ENCODE results near the gene GLYR1.

The GLYR1 gene

GRCh38 chr16:4806280-4806679 lies 40.8 kb downstream of the GLYR1 start:
- Mint-ChIP-seq H3K9me3 (no peaks in the 10 kb centered on the region), H3K27ac (peak overlapping the region; percentile 45), H3K27me3 (ENCODE audit: low read depth, poor library complexity) (peaks cover 3% of the 10 kb centered on the region), H3K4me1 (peaks cover 18% of the 10 kb centered on the region), H3K4me3 (no peak overlapping the region), H3K36me3 (ENCODE audit: low read depth) (peaks cover 32% of the 10 kb centered on the region)
- no peak for DNase-seq
- no peak for TF ChIP-seq CTCF (IDR thresholded peaks at IDR 0.05)

- Mint-ChIP-seq H3K4me1 (peaks cover 28% of the 10 kb centered on the region), H3K9me3 (no peaks in the 10 kb centered on the region), H3K4me3 (no peak overlapping the region), H3K36me3 (ENCODE audit: low read depth) (peaks cover 32% of the 10 kb centered on the region), H3K27me3 (ENCODE audit: low read depth, poor library complexity) (peaks cover 3% of the 10 kb centered on the region), H3K27ac (no peak overlapping the region)
- DNase-seq = no peak
- TF ChIP-seq CTCF (IDR thresholded peaks at IDR 0.05) = no peak
These were observed 41.9 kb downstream of the GLYR1 start for GRCh38 chr16:4805231-4805630.

GRCh38 chr16:4803898-4804762 lies 43.0 kb downstream of the GLYR1 start:
- Mint-ChIP-seq H3K27me3 (ENCODE audit: low read depth, poor library complexity) (peaks cover 3% of the 10 kb centered on the region), H3K27ac (peak overlapping the region; percentile 74), H3K9me3 (no peaks in the 10 kb centered on the region), H3K36me3 (ENCODE audit: low read depth) (peaks cover 32% of the 10 kb centered on the region), H3K4me1 (peaks cover 29% of the 10 kb centered on the region), H3K4me3 (peak overlapping the region; percentile 84)
- TF ChIP-seq CTCF (IDR thresholded peaks at IDR 0.05) = no peak
- no peak for DNase-seq

- Mint-ChIP-seq H3K27me3 (ENCODE audit: low read depth, poor library complexity) (peaks cover 6% of the 10 kb centered on the region), H3K9me3 (no peaks in the 10 kb centered on the region), H3K4me1 (peaks cover 29% of the 10 kb centered on the region), H3K27ac (no peak overlapping the region), H3K4me3 (peak overlapping the region; percentile 84), H3K36me3 (ENCODE audit: low read depth) (peaks cover 32% of the 10 kb centered on the region)
- DNase-seq = no peak
- TF ChIP-seq CTCF (IDR thresholded peaks at IDR 0.05) = no peak
These were observed 43.7 kb downstream of the GLYR1 start for GRCh38 chr16:4803401-4803844.

GRCh38 chr16:4802659-4803287 lies 44.3 kb downstream of the GLYR1 start:
- peaks cover 6% of the 10 kb centered on the region for H3K27me3 Mint-ChIP-seq (ENCODE audit: low read depth, poor library complexity)
- H3K36me3 Mint-ChIP-seq (ENCODE audit: low read depth) = peaks cover 30% of the 10 kb centered on the region
- H3K4me1 Mint-ChIP-seq = peaks cover 29% of the 10 kb centered on the region
- no peaks in the 10 kb centered on the region for H3K9me3 Mint-ChIP-seq
- peak overlapping the region; percentile 84 for H3K4me3 Mint-ChIP-seq
- TF ChIP-seq CTCF (IDR thresholded peaks at IDR 0.05) = no peak
- no peak overlapping the region for H3K27ac Mint-ChIP-seq
- peak; percentile 93 for DNase-seq

Measured in nephron progenitor cell (in vitro differentiated cells).